Endometrium (tissue), 2 donors: ENCODE results near the gene RPRD1B.
A peak's percentile ranks its signal among the peaks of the same experiment; 100 is the strongest.

Experiments
- FAIRE-seq: peaks from 2 replicates; lab custom pipeline; 2012; peaks lifted over from hg19 to GRCh38; lab: Jason Lieb, UNC
- donor health status: control.
- donor health status: control.

The RPRD1B gene

DNA sequence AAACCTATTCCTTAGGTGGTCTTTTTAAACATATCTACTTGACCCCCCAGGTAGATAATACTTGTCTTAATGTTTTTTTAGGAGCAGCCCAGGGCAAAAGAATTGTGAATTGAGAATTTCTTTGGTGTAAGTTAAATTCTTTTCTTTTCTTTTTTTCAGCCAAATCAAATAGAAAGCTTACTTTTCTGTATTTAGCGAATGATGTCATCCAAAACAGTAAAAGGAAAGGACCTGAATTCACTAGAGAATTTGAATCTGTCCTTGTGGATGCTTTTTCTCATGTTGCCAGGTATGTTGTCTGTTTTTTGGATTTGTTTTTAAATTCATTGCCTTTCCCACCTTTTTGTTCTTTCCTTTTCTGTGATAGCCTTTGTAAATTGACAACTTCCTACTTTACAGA is 6.7 kb downstream of the RPRD1B start:
- no peak for FAIRE-seq

DNA sequence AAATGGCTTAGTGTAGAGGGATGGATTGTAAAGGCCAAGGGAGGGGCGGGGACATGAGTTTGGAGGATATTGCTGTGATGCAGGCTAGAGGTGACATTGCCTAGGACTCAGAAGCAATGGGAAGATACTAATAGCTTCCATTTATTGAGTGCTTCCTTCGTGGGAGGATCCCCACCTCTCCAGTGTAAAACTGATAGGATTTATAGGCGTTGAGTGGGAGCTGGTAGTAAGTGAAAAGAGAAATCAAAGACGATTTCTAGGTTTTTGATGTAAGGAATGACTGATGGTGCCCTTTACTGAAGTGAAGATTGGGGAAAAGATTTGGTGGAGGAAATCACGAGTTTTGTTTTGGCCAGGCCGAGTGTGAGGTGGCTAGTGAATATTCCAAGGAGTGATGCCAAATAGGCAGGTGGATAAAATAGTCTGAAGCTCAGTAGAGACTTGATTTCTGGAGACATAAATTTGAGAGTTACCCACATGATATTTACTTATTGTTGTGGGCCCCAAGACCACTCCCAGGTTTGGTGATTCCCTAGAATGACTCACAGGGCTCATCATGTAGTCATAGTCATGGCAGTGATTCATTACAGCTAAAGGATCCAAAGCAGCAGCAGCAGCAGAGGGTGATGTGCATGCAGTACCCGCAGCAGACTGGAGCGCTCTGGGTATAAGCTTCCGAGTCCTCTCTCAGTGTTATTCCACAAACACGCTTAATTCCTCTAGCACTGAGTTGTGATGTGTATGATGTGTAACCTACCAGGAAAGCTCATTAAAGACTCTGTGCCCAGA is 10.2 kb downstream of the RPRD1B start:
- no peak for FAIRE-seq

DNA sequence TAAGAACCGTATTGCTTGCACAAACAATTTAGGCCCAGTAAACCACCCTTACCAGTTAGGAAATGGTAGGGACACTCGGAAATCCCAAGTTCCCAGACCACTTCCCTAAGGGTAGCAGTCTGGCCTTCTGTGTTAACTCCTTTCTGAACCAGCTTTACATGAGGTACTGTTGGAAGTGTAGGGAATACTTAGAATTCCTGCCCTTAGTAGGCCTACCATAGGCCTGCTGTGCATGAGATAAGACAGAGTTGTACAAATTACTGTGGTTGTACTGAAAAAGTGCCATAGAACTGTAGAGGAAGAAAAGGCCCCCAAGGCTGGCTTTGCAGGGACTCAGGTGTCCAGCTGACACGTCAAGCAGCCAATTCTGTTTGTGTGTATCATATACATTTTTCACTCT is 11.1 kb downstream of the RPRD1B start:
- no peak for FAIRE-seq

DNA sequence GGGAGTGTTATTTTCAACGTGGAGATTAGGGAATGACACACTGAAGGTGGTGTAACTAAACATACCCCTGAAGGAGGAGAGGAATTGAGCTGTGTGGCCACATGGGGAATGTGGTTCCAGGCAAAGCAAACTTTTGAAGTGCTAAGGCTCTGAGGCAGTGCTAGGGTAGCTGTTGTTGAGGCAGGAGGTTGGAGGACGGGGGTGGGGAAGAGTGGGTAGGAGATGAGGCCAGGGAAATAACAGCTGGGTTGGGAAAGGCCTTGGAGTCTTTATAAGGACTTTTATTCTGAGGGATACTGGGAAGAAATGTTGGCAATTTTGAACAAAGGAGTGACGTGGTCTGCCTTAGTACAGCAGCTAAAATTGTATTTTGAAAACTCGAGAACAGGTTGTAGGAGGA is 13.0 kb downstream of the RPRD1B start:
- FAIRE-seq = no peak

DNA sequence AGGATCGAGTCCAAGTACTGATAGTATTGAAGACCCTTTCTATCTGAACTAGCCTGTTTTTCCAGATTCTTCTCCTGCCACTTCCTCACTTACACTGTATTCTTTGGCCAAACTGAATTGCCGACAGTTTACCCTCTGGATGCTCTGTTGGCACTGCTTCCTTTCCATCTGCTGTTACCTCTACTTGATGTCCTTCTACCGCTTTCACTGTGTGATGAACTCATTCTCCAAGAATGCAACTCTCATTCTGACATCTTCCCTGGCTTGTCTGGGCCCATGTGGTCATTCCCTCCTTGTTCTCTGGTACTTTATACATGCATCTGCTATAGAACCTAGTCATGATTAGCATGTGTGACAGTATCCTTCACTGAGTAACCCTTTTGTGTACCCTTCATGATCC is 16.3 kb downstream of the RPRD1B start:
- FAIRE-seq = no peak

DNA sequence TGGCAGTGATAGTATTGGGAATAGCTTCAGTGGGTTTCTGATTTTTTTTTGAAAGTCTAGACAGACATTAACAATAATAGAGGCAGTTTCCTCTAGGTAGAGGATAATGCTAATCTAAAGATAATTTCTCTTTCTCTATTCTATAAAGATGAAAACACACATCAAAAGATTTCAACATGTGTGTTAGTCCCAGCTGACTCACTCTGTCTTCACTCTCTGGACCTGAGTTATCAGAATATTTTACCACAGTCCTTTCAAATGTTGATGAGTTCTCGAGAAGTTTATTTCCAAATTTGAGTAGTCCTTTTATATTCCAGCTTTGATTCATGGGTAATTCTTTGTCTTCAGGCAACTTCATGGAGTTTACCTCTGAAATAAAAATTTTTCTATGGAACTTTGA is 17.1 kb downstream of the RPRD1B start:
- no peak for FAIRE-seq

DNA sequence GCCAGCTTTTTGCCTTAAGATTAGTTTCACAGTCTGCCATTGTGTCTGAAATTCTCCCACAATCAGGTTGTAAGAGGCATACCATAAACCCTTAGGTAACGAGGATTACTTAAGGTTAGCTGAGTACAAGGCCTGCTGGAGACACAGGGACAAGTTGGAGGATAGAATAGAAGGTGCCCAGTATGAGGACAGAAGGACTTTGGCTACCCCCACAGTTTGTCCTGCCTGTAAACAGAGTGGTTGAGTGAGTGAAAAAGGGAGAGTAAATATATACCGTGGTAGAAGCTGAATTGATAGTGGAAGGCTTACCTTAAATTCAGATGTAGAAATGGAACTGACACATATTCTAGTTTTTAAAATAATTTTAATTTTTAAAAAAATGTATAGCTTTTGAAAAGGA is 19.3 kb downstream of the RPRD1B start:
- FAIRE-seq = no peak

DNA sequence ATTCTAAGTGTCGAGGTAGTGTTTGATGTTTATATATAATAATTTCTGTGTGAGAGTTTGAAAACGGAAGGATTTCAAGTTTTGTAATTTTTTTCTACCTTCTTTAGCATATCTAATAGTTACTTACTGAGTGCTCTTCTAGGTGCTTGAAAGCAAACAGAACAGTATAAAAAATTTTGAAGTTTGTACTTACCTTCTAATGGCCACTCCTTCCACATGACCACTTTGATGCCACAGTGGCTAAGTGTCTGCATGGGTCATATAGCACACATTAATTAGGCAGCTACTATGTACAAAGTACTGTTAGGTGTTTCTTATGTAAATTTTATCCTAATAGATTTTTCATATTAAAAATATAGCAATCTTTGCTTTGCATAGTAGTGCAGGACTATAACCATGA is 21.1 kb downstream of the RPRD1B start:
- FAIRE-seq = no peak

DNA sequence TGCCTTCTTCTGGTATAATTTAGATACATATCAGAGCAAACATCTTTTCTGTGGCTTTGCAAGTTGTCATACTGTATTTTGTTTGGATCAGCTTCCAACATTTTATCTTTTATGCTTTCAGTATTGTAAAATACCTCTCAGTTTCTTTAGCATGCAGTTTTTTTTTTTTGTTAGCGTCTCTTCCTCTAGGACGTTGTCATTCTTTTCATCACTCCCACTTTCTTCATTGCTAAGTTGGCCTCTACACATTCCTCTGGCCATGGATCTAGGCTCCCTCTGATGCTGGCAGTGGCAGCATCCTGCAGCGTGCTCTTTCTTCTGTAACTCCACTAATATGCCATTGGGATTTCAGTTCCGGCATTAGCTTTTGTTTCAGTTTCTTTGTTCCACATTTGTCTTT is 21.7 kb downstream of the RPRD1B start:
- no peak for FAIRE-seq

DNA sequence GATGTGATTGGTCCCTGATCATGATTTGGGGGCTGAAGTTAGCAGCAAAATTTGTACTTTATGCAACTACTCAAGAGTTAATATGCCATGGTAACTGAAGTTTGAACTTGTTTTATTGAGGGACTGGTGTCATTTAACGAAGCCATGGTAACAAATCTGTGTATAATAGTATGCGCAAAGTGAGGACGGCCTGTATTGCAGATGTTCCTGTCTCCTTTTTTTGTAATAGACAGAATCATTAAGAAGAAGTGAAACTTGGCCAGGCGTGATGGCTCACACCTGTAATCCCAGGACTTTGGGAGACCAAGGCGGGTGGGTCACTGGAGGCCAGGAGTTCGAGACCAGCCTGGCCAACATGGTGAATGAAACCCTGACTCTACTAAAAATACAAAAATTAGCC is 22.3 kb downstream of the RPRD1B start:
- FAIRE-seq = no peak

DNA sequence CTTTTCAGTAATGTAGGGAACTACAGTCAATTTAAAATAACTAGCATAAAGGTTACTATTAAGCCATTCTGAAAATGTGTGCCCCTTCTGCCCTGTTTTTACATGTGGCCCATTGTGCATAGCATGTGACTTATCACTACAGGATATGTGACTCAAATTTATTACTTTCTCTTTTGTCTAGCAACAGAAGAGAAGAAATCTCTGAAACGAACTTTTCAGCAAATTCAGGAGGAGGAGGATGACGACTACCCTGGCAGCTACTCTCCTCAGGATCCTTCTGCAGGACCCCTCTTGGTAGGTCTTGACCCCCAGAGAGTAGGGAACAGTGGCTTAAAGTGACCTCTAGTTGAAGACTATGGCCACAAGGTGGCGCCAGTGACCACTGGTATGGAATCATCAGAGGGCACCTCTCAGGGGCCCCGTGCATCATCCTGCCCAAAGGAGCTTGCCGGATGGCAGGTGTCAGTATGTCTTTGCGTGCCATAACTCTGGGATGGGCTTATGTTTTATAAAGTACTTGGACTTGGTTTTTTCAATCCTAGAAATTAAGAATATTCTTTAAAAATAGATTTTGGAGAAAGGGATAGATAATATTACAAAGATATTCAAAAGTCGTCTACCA is 23.9 kb downstream of the RPRD1B start:
- FAIRE-seq = no peak

DNA sequence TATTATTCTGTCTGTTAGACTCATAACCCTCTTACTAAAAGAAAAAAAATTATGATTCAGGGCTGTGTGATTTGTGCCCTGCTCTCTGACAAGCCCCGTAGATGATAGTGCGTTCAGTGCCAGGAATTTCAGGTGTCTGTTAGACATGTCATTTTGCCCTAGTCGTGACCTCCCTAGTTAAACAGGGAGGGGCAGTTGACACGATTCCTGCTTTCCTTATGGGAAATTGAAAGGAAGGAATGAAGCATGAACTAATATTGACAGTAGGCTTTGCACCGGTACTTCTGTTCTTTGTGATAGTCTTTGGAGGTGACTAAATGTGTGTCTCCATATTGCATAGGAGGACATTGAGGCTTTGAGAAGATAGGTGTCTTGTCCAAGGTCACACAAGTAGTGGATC is 26.3 kb downstream of the RPRD1B start:
- FAIRE-seq = no peak

DNA sequence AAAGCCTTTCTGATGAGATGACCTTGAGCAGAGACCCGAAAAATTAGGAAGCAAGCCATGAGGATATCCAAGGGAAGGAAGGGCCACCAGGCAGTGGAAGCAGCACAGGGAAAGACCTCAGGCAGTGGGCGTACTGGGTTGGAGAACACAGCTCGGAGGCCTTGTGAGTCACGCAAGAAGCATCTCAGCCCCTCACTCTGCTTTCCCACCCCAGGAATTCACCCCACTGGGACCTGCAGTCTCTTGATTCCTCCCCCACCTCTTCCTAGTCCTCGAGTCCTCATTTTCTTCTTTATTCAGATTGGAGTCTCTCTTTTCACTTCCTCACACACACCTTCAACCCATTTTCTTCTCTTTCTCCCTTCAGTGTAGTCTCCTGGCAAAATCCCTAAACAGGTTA is 27.0 kb downstream of the RPRD1B start:
- FAIRE-seq = no peak

DNA sequence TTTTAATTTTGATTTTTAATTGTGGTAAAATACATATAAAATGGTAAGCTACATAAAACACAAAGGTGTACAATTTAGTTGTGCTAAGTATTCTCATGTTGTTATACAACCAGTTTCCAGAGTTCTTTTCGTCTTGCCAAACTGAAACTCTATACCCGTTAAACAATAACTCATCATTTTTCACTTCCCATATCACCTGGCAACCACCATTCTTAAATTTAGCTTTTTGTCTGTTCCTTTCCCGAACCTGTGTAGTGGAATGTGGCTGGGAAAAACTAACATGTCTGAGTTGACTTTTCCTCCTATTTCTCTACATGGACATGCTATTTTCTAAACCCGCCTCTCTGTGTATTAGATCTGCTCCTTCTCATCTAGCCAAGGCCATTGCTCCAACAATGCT is 27.6 kb downstream of the RPRD1B start:
- FAIRE-seq = no peak

DNA sequence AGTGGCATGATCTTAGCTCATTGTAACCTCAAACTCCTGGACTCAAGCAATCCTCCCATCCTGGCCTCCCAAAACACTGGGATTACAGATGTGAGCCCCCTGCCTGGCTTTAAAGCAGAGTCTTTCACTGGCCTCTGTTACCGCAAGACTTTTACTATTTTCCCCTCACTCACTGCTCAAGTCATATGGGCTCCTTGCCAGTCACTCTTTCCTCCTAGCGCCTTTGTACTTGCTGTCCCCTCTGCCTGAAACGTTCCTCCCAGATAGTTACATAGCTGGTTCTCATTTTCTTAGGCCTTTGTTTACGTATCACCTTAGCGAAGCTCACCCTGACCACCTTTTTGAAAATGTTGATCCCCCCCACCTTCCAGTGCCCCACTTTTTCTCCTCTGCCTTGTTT is 29.3 kb downstream of the RPRD1B start:
- FAIRE-seq = no peak

DNA sequence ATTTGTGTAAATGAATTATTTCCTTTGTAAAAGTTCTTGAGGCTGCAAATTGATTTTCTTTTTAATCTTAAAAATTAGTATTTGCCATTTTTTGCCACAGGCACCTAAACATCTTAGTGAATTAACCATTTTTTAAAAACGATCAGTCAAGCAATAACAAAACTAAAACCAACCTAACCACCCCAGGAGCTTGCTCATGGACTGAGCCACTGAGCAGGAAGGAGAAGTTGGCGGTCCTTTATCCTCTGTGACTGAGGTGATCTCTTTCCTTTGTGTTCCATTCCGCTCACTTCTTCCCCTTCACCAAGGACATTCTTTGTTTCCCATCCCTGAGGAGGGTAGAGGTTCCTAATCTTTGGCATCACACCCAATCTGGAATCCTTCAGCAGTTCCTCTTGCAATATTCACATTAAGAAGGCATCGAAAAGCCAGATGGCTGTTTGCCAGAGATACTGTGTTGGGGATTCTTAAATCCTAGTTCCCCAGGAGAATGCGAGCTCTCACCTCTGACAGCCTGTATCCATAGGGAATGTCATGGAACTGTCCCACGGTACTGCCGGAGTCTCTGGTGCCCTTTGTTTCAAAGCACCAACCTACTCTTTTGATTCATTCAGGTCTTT is 30.5 kb downstream of the RPRD1B start:
- no peak for FAIRE-seq

DNA sequence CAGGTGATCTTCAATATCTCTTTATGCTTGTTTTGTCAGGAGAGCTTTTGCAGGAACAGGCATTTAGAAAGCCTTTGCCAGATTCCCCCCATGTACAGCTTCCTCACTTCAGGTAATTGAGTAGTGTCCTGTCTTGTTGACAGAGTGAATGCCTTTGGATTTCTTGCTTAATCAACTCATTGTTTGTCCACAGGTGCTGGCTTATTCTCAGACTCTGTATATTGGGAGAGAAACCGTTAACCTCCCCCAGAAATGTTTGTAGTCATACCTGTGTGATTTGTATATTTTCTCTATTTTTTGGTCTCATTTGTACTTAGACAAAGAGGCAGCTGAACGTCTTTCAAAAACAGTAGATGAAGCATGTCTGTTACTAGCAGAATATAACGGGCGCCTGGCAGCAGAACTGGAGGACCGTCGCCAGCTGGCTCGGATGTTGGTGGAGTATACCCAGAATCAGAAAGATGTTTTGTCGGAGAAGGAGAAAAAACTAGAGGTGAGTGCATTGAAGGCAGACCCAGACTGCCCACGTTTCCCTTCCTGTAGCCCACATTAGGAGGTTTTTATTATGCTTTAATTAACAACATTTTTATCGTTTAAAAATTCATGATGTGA is 32.3 kb downstream of the RPRD1B start:
- FAIRE-seq = no peak

DNA sequence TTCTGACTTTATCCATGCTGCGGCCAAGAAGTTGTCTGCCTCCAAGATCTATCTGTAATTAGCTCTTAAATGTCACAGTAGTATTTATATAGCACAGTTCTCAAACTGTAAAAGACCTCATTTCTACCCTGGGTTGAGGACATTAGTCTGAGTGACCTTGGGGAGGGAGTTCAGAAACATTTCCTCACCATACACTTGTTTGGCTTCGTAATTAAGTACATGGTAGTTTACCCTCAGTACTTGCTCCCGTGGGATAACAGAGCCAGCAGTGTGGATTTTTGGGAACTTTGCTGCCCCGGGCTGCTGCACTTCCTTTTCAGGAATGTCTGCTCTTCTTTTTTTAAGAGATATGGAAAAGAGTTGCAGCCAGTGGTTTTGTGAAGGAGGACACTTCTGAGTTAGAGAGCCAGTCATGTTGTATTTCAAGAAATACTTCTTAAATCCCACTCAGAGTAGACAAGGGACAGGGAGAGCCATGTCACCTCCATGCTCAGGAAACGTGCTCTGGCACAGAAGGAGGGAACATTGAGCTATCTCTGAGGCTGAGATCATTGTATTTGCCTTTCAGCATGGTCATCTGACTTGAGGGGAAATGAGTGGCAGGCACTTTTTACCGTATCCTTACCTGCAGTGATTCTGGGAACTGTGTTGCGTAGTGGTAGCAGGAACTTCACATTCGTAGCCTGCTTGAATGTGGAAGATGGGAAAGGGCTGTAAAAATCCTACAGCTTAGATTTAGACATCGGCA is 33.6 kb downstream of the RPRD1B start:
- FAIRE-seq = no peak

DNA sequence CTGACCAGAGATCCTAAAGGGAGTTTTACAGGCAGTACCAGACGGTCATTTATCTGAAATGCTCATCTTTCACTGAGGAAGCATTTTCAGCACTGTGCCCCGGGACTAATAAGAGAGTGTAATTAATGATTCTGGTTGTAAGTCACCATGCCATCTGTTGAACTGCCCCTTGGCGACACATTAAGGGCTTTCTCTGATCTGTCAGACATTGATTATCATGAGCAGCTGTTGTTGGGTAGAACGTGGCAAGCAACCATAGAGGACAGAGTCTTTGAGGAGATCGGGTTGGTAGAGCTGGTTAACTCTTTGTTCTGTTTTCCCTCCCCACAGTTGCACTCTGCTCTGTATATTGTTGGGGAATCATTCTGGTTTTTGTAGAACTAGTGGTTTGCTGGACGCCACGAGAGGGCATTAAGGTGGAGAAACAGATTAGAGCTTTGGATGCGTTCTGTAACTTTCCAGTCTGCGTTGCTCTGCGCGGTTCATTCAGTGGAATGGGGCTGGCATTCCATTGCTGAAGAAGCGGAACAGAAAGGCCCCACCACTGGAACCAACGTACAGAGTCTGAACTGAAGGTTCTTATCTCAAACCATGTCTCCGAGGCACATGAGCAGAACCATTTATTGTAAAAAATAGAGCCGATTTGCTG is 34.3 kb downstream of the RPRD1B start:
- no peak for FAIRE-seq

DNA sequence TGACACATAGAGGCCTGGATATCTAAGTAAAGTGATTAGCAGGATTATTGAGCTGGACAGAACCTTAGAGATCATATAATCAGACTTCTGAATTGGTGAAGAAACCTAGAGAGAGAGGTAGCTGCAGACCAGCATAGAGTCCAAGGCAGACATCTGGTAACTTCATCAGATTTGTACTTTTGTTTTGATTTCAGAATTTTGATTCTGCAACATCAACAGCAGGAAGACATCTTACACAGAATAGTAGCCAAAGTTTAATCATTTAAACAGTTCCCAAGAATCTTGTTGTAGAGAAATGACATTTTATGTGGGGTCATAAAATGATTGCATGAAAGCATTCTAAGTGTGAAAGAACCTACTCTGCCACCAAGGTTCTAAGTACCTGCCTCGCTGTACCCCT is 39.4 kb downstream of the RPRD1B start:
- FAIRE-seq = no peak

DNA sequence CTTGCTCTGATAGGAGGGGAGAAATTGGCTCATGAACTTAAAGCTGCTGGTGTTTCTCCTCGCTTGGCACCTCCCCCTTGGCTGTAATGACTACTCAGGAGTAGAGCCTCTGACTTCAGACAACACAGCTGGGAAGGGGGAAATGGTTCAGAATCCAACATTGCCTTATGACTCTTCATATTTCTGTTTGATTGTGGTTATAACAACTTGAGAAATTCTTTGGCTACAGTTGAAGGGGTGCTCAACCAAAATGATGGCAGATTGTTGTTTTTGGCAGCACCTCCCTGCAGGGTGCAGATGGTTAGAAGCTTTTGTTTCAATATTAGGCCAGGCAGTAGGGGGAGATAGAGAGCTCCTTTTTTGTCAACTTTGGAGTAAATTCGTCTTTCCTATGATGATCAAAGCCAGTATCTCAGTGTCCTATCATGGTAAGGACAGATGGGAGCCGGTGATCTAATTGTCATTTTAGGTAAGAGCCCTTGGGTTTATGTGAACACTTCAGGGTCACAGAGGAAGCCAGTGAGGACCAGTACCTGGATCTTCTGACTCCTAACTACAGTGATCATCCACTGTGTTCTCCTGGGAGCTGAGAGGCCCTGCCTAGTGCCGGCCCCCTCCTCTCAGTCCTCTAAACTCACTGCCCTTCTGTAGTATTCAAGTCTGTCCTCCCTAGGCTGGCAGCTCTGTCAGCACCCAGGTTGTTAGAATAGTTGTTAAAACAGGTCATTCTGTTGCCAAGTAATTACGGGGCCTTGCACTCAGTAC is 39.9 kb downstream of the RPRD1B start:
- peak; percentile 60 for FAIRE-seq
